Lung (tissue), 12 donors: ENCODE measurements around the gene ZNF365. TPM values are rescaled to one million over a fixed set of nuclear protein-coding genes. Genes with fewer than 3 reads are reported as not detected.

ENCODE experiments used
- ATAC-seq: fragments of 200-7000 bp; cut with Tn5 transposase; one replicate; pipeline ENCODE4 v1.9.1; 2020; ENCODE audit warnings: moderate number of reproducible peaks; ENCODE audit not compliant: insufficient read depth, low FRiP score
- DNase-seq, 3 donors: peaks; one replicate each; pipeline ENCODE4 v3.0.0-alpha.2; 2013 to 2017
- H3K27ac ChIP-seq, 2 donors: one replicate each; pipeline ENCODE4 v1.5.1; 2013; ENCODE audit warnings: mild to moderate bottlenecking in 2 of 2, moderate library complexity in 2 of 2, control low read depth in 1 of 2, inconsistent platforms in 1 of 2, low read depth in 1 of 2, low read length in 1 of 2
- H3K27me3 ChIP-seq, 3 donors: one replicate each; pipeline ENCODE4 v1.5.1; 2013; ENCODE audit warnings: low read length in 2 of 3; ENCODE audit not compliant: control insufficient read depth in 3 of 3, insufficient read depth in 3 of 3
- H3K36me3 ChIP-seq, 4 donors: one replicate each; pipeline ENCODE4 v1.5.1; 2013; ENCODE audit warnings: low read length in 4 of 4, mild to moderate bottlenecking in 1 of 4, moderate library complexity in 1 of 4; ENCODE audit not compliant: control insufficient read depth in 4 of 4, insufficient read depth in 4 of 4
- H3K4me1 ChIP-seq, 5 donors: one replicate each; pipeline ENCODE4 v1.5.1; 2013; ENCODE audit warnings: low read length in 5 of 5, mild to moderate bottlenecking in 2 of 5, moderate library complexity in 1 of 5; ENCODE audit not compliant: control insufficient read depth in 5 of 5, insufficient read depth in 5 of 5
- H3K4me3 ChIP-seq: one replicate; pipeline ENCODE4 v1.5.1; 2013; ENCODE audit warnings: mild to moderate bottlenecking, control low read depth, moderate library complexity
- H3K9ac ChIP-seq, 2 donors: one replicate each; pipeline ENCODE4 v1.5.1; 2013; ENCODE audit warnings: low read length in 2 of 2, control low read depth in 1 of 2; ENCODE audit not compliant: insufficient read depth in 1 of 2
- H3K9me3 ChIP-seq, 4 donors: one replicate each; pipeline ENCODE4 v1.5.1; 2013; ENCODE audit warnings: low read length in 3 of 4, mild to moderate bottlenecking in 1 of 4, moderate library complexity in 1 of 4; ENCODE audit not compliant: control insufficient read depth in 4 of 4, insufficient read depth in 3 of 4
- CTCF ChIP-seq: IDR thresholded peaks from 2 replicates; pipeline ENCODE4 v1.5.1; 2012; ENCODE audit warnings: mild to moderate bottlenecking; ENCODE audit errors: control extremely low read depth, extremely low read depth
- WGBS, 2 donors: extraction: QIAGEN DNeasy Blood & Tissue Kit; methylation state at CpG; one replicate each; pipeline ENCODE4 v1.1.7; 2013; 5-methylcytosine and 5-hydroxymethylcytosine counted together
- polyA plus RNA-seq, 2 donors: library from polyadenylated mRNA; stranded (reverse); fragments of 200-250 nt; gene quantifications; one replicate each; pipeline ENCODE4 v1.2.1, GENCODE V29; 2013
- total RNA-seq, 2 donors: library from RNA; depleted of rRNA in 1 of 2; stranded (reverse); fragments of >200 nt in 1 of 2; gene quantifications; one replicate each; pipeline ENCODE4 v1.2.1, GENCODE V29; 2014 to 2021
- donor health status: control.
- donor health status: control.
- donor health status: Bipolar disorder and iron deficiency.
- donor health status: healthy.
- donor health status: DM: yes; HTN: yes; CAD: no.

The ZNF365 gene
- total and polyA plus RNA-seq, 4 donors = 0.80 to 2.4 (median 1.2) TPM

GRCh38 chr10:62393237-62393636 is 19.1 kb downstream of the ZNF365 start:
- Histone ChIP-seq H3K27me3 (no peaks in the 10 kb centered on the region), H3K27ac (no peak overlapping the region), H3K4me1 (no peaks in the 10 kb centered on the region), H3K4me3 (no peak overlapping the region), H3K36me3 (no peaks in the 10 kb centered on the region), H3K9me3 (no peaks in the 10 kb centered on the region), H3K9ac (no peak overlapping the region)
- DNase-seq (no peak), ATAC-seq (no peak)
- WGBS, 2 donors = 95% methylated on average over 4 of the region's 4 CpGs
- TF ChIP-seq CTCF = no peak

GRCh38 chr10:62394556-62395018 is 20.4 kb downstream of the ZNF365 start:
- H3K4me1 ChIP-seq = no peaks in the 10 kb centered on the region
- no peak for TF ChIP-seq CTCF
- no peak for ATAC-seq
- no peak for DNase-seq
- H3K4me3 ChIP-seq = no peak overlapping the region
- no peaks in the 10 kb centered on the region for H3K36me3 ChIP-seq
- 61 to 66% methylated on average over 2 of the region's 2 CpGs for WGBS, 2 donors
- H3K9ac ChIP-seq = no peak overlapping the region
- H3K27ac ChIP-seq = no peak overlapping the region
- no peaks in the 10 kb centered on the region for H3K9me3 ChIP-seq
- H3K27me3 ChIP-seq = no peaks in the 10 kb centered on the region

- Histone ChIP-seq H3K4me1 (no peaks in the 10 kb centered on the region), H3K9ac (no peak overlapping the region), H3K27me3 (no peaks in the 10 kb centered on the region), H3K36me3 (no peaks in the 10 kb centered on the region), H3K9me3 (no peaks in the 10 kb centered on the region), H3K27ac (no peak overlapping the region), H3K4me3 (no peak overlapping the region)
- no peak for TF ChIP-seq CTCF
- WGBS, 2 donors = 68 to 90% methylated on average over 1 of the region's 1 CpG
- ATAC-seq (no peak), DNase-seq (no peak)
Measured at GRCh38 chr10:62395892-62396291, 21.7 kb downstream of the ZNF365 start.

GRCh38 chr10:62396864-62397263 is 22.7 kb downstream of the ZNF365 start:
- ATAC-seq (no peak), DNase-seq (no peak)
- 87 to 88% methylated on average over 3 of the region's 3 CpGs for WGBS, 2 donors
- no peak overlapping the region for H3K4me3 ChIP-seq
- H3K4me1 ChIP-seq = no peaks in the 10 kb centered on the region
- no peaks in the 10 kb centered on the region for H3K27me3 ChIP-seq
- no peak for TF ChIP-seq CTCF
- no peak overlapping the region for H3K27ac ChIP-seq
- H3K9ac ChIP-seq = no peak overlapping the region
- no peaks in the 10 kb centered on the region for H3K36me3 ChIP-seq
- H3K9me3 ChIP-seq = no peaks in the 10 kb centered on the region
